AG09319 (cell line): ENCODE measurements around the gene EFCAB11.
"Not testable (repeated sequence)": the region's sequence is repeated elsewhere in the genome, so short reads cannot be mapped to it uniquely, and the experiment has no call there.

Experiments
- DNase-seq: peaks from one replicate; pipeline ENCODE4 v3.0.0-alpha.2; 2010; ENCODE audit warnings: low read depth; ENCODE audit errors: extremely low read depth
- CTCF ChIP-seq: IDR thresholded peaks from 2 replicates; pipeline ENCODE4 v1.5.1; 2011; ENCODE audit warnings: low read depth, mild to moderate bottlenecking, inconsistent platforms, low read length, moderate library complexity

The EFCAB11 gene

GRCh38 chr14:89902881-89903280, 51.6 kb downstream of the EFCAB11 start:
- DNase-seq = no peak
- TF ChIP-seq CTCF = no peak

GRCh38 chr14:89900802-89901201, 53.7 kb downstream of the EFCAB11 start:
- no peak for DNase-seq
- TF ChIP-seq CTCF = no peak

- peak; percentile 49 for TF ChIP-seq CTCF
- DNase-seq = no peak
Measured at GRCh38 chr14:89899917-89900663, 54.4 kb downstream of the EFCAB11 start.

- no peak for DNase-seq
Measured at GRCh38 chr14:89899291-89899690, 55.2 kb downstream of the EFCAB11 start.

GRCh38 chr14:89893388-89893787, 61.1 kb downstream of the EFCAB11 start:
- DNase-seq = not testable (repeated sequence)

More at GRCh38 chr14:89899291-89899690, 55.2 kb downstream of the EFCAB11 start:
- no peak for TF ChIP-seq CTCF

- TF ChIP-seq CTCF = no peak
- DNase-seq = no peak
Measured at GRCh38 chr14:89892953-89893352, 61.6 kb downstream of the EFCAB11 start.

GRCh38 chr14:89891721-89892120, 62.8 kb downstream of the EFCAB11 start:
- not testable (repeated sequence) for DNase-seq

GRCh38 chr14:89891055-89891454, 63.5 kb downstream of the EFCAB11 start:
- DNase-seq = no peak
- TF ChIP-seq CTCF = no peak
